Measurements from ENCODE around the gene MORN1.

Gene MORN1

GRCh38 chr1:2316451-2316961 lies 74.8 kb downstream of the MORN1 start:
- DNase-seq = no peak

- DNase-seq = no peak
Observed at GRCh38 chr1:2315674-2316450, 75.5 kb downstream of the MORN1 start.

- peak; percentile 36 for DNase-seq
Observed at GRCh38 chr1:2314803-2315673, 76.3 kb downstream of the MORN1 start.

- DNase-seq = no peak
Observed at GRCh38 chr1:2314273-2314802, 77.0 kb downstream of the MORN1 start.

- DNase-seq = no peak
Observed at GRCh38 chr1:2313651-2314261, 77.6 kb downstream of the MORN1 start.

- DNase-seq = no peak
Observed at GRCh38 chr1:2312515-2313301, 78.6 kb downstream of the MORN1 start.

GRCh38 chr1:2312160-2312514 lies 79.2 kb downstream of the MORN1 start:
- DNase-seq = no peak

- peak; percentile 58 for DNase-seq
Observed at GRCh38 chr1:2311184-2312032, 79.9 kb downstream of the MORN1 start.

- no peak for DNase-seq
Observed at GRCh38 chr1:2310332-2311183, 80.8 kb downstream of the MORN1 start.

- DNase-seq = no peak
Observed at GRCh38 chr1:2308844-2309243, 82.5 kb downstream of the MORN1 start.

- DNase-seq = no peak
Observed at GRCh38 chr1:2307972-2308371, 83.4 kb downstream of the MORN1 start.

GRCh38 chr1:2307064-2307605 lies 84.2 kb downstream of the MORN1 start:
- no peak for DNase-seq

GRCh38 chr1:2306151-2306978 lies 85.0 kb downstream of the MORN1 start:
- no peak for DNase-seq

GRCh38 chr1:2304921-2305681 lies 86.3 kb downstream of the MORN1 start:
- DNase-seq = no peak

- DNase-seq = no peak
Observed at GRCh38 chr1:2304282-2304681, 87.1 kb downstream of the MORN1 start.

- no peak for DNase-seq
Observed at GRCh38 chr1:2303781-2304180, 87.6 kb downstream of the MORN1 start.

GRCh38 chr1:2303016-2303775 lies 88.2 kb downstream of the MORN1 start:
- DNase-seq = no peak

Data from stimulated activated CD4-positive, alpha-beta T cell treated with anti-CD3 and anti-CD28 coated beads, Interleukin-1b, Interleukin-23, amount 100 ng/mL, for 48 hours (primary cell).